Measurements from ENCODE around the gene AGBL4.

DNA sequence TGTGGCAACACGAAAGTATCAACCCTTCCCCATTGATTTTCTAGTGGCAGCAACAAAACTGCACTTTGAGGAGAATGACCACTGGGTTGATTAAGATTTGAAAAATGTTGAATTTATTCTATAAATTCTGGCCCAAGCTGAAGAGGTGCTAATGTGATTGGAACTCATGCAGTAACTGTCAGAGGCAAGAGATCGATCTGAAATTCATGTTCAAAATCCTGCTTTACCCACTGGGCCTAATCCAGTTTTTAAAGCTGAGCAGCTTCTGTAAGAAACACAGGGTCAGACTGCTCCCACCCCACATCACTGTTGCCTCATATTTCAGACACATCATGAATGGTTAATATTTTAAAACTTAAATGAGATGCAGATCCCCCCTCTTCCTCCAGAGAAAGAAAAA lies 629.6 kb downstream of the AGBL4 start:
- TF ChIP-seq, protein P1, sequence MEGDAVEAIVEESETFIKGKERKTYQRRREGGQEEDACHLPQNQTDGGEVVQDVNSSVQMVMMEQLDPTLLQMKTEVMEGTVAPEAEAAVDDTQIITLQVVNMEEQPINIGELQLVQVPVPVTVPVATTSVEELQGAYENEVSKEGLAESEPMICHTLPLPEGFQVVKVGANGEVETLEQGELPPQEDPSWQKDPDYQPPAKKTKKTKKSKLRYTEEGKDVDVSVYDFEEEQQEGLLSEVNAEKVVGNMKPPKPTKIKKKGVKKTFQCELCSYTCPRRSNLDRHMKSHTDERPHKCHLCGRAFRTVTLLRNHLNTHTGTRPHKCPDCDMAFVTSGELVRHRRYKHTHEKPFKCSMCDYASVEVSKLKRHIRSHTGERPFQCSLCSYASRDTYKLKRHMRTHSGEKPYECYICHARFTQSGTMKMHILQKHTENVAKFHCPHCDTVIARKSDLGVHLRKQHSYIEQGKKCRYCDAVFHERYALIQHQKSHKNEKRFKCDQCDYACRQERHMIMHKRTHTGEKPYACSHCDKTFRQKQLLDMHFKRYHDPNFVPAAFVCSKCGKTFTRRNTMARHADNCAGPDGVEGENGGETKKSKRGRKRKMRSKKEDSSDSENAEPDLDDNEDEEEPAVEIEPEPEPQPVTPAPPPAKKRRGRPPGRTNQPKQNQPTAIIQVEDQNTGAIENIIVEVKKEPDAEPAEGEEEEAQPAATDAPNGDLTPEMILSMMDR (optimal IDR thresholded peaks at IDR 0.05 in 1 of 3, IDR thresholded peaks at IDR 0.05 in 1 of 3, conservative IDR thresholded peaks at IDR 0.05 in 1 of 3; ENCODE audit: extremely low read depth in 1 of 3, insufficient read depth in 2 of 3, low read length in 3 of 3) = no peak
- TF ChIP-seq EZH2 (IDR thresholded peaks at IDR 0.05; ENCODE audit: low read length) = no peak

Data from keratinocyte (primary cell).